Mucosa of descending colon (tissue), 3 donors: ENCODE measurements around the gene RTN1. TPM values are rescaled to one million over a fixed set of nuclear protein-coding genes. Genes with fewer than 3 reads are reported as not detected.

ENCODE experiments used
- ATAC-seq: fragments of 200-7000 bp; cut with Tn5 transposase; one replicate; pipeline ENCODE4 v1.9.1; 2020; ENCODE audit warnings: mild to moderate bottlenecking, moderate library complexity
- DNase-seq, 3 donors: peaks; one replicate each; pipeline ENCODE4 v3.0.0-alpha.2; 2020
- H3K36me3 ChIP-seq: fragments of 200-600 bp; one replicate; pipeline ENCODE4 v1.8.0; 2021; ENCODE audit warnings: low read depth, mild to moderate bottlenecking
- H3K4me1 ChIP-seq: fragments of 200-600 bp; one replicate; pipeline ENCODE4 v1.8.0; 2021; ENCODE audit warnings: low read depth, mild to moderate bottlenecking
- H3K4me3 ChIP-seq: fragments of 200-600 bp; one replicate; pipeline ENCODE4 v1.8.0; 2021; ENCODE audit warnings: mild to moderate bottlenecking
- H3K9me3 ChIP-seq: fragments of 200-600 bp; one replicate; pipeline ENCODE4 v1.8.0; 2021; ENCODE audit warnings: mild to moderate bottlenecking
- intact Hi-C, 2 donors: fragments of 100-400 bp; cut with DNase I in 1 of 2; cut with micrococcal nuclease in 1 of 2; formaldehyde crosslinking; loops; one replicate each; pipeline versions ENCODE4 v1.11.0 to v1.11.1; 2022; cut with DNase I, micrococcal nuclease
- total RNA-seq, 3 donors: library from RNA; stranded (reverse); fragmentation: NEBNext Ultra II Directional in 2 of 3; extraction: Animal tissue kit (Norgen Biotek cat#: 25700) in 2 of 3; gene quantifications; one replicate each; pipeline versions ENCODE4 v1.2.1 to v1.2.4, GENCODE V29; 2021 to 2023
- TF ChIP-seq, protein P1 (sequence below): fragments of 200-600 bp; IDR thresholded peaks from one replicate; pipeline ENCODE4 v1.8.0; 2022; ENCODE audit warnings: antibody characterized with exemption, mild to moderate bottlenecking
- donor health status: DM: no; HTN: no; CAD: no; lungs with moderate emphysema.
- donor health status: DM: no; HTN: no; CAD: no.
- donor health status: DM: no; HTN: yes; CAD: no.

Gene RTN1
- total RNA-seq, 3 donors from 2014 or later: 1.2 to 15.9 (median 3.8) TPM

DNA sequence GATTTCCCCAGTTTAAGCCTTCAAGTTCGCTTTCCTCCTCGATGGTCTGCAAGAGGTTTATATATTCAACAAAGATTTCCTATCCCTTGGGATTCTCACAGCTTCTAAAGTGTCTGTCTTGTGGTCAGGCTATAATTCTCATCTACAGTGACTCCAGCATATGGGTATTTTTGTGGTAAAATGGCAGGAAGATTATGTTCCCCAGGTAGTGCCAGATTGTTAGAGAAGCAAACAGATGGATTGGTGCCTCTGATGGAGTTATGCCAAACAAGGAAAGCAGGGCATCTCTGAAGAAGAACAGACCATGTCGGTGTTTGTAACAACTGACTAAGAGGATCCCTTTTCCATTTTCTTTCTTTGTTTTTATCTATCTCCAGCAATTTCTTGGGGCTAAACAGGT is 288.4 kb downstream of the RTN1 start:
- Histone ChIP-seq H3K4me3 (no peak overlapping the region), H3K36me3 (no peaks in the 10 kb centered on the region), H3K4me1 (no peaks in the 10 kb centered on the region), H3K9me3 (no peaks in the 10 kb centered on the region)
- intact Hi-C loops: no loop called here
- no peak for DNase-seq
- ATAC-seq: no peak
- TF ChIP-seq, protein P1, sequence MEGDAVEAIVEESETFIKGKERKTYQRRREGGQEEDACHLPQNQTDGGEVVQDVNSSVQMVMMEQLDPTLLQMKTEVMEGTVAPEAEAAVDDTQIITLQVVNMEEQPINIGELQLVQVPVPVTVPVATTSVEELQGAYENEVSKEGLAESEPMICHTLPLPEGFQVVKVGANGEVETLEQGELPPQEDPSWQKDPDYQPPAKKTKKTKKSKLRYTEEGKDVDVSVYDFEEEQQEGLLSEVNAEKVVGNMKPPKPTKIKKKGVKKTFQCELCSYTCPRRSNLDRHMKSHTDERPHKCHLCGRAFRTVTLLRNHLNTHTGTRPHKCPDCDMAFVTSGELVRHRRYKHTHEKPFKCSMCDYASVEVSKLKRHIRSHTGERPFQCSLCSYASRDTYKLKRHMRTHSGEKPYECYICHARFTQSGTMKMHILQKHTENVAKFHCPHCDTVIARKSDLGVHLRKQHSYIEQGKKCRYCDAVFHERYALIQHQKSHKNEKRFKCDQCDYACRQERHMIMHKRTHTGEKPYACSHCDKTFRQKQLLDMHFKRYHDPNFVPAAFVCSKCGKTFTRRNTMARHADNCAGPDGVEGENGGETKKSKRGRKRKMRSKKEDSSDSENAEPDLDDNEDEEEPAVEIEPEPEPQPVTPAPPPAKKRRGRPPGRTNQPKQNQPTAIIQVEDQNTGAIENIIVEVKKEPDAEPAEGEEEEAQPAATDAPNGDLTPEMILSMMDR: no peak

DNA sequence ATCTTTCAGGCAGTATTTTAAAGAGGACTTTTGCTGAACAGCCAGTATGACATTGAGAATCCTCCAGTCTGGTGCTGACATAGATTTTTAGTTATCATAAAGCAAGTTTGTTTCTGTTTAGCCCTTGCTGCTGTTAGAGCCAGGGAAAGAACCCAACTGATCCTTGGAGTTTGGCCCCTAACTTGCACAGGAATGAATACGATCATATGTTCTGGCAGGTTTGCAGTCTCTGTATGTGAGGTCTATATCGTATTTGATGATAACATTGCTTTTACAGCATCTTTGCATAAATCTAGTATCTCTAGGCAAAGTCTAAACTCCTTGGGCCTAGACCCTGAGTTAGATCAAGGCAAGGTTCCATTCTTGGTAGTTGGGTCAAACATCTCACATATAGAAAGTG is 289.7 kb downstream of the RTN1 start:
- Histone ChIP-seq H3K36me3 (no peaks in the 10 kb centered on the region), H3K9me3 (no peaks in the 10 kb centered on the region), H3K4me3 (no peak overlapping the region), H3K4me1 (no peaks in the 10 kb centered on the region)
- DNase-seq (no peak), ATAC-seq (no peak)
- intact Hi-C loops: no loop called here
- TF ChIP-seq, protein P1: no peak

DNA sequence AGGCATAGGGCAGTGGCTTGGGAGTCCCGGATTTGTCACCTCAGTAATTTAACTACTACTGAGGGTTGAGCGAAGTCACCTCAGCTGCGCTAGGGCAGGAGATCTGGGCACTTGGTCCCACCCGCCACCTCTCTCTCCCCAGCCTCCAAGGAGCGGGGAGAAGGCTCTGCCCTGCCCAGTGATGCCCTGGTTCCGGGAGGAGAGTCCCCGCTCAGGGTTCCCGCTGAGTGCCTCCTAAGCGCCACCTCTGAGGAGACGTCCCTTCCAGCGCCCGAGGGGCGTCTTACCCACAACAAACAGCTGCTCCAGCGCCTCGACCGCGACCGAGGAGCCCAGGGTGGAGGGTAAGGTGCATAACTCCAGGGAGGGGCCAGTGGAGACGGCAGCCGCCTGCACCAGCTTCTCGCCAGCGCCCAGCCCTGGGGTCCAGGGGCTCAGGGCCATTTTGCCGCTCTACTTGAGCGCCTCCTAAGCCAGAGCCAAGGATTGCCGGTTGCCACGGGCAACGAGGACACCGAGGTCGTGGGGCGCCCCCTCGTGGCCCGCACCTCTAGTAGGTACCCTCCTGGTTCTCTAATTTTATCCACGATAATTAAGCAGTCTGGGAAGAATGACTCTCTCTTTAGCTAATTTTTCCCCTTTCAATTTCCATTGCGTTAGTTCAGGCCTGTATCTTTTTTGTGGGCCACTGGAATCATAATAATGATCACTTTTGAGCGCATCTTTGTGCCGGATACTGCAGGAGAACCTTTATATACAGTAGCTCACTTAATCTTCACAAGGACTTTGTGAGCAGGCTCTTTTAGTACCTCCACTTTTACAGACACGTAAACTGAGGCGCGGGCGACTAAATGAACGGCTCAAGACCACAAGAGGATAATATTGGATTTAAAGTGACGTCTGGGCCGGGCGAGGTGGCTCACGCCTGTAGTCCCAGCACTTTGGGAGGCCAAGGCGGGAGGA is 294.0 kb downstream of the RTN1 start, which contains the start of gene CCDC175:
TSS of gene CCDC175 (minus strand) at position 481 of the 963 bp plus-strand sequence. CDS start at position 444, 37 bp downstream.
- no peaks in the 10 kb centered on the region for H3K36me3 ChIP-seq
- TF ChIP-seq, protein P1: peak; percentile 72
- no peaks in the 10 kb centered on the region for H3K4me1 ChIP-seq
- no peaks in the 10 kb centered on the region for H3K9me3 ChIP-seq
- DNase-seq: peak; percentile 88 to 95 (median 92)
- peak within 1 kb of the TSS; percentile 12 for H3K4me3 ChIP-seq
- peak; percentile 100 for ATAC-seq
- intact Hi-C loops: loop anchor here in 1 of 2 donors (2.0 kb wide), 1 partner anchor 70 kb away; no protein-coding TSS in a partner anchor

DNA sequence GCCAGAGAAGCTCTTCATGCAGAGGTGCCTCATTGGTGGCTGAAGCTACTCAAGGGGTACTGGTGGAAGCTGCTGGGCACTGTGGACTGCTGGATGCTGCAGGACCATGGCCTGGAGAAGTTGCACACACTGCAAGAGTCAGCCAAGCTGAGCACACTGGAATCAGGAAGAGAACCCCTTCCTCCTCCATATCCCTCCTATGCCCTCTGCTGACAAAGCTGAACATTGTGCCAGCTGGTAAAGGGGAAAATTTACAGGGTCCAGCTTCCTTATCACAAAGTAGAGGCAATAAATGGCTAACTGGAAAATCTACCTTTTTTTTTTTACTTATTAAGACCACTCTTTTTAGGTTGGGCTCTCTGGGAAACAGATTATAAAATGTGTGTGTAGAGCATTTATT is 300.5 kb downstream of the RTN1 start:
- peak in 1 of 3 donors; percentile 25 for DNase-seq
- intact Hi-C loops: no loop called here
- Histone ChIP-seq H3K4me3 (no peak overlapping the region), H3K4me1 (peaks cover 4% of the 10 kb centered on the region), H3K9me3 (no peaks in the 10 kb centered on the region), H3K36me3 (no peaks in the 10 kb centered on the region)
- peak; percentile 70 for ATAC-seq
- TF ChIP-seq, protein P1: no peak

DNA sequence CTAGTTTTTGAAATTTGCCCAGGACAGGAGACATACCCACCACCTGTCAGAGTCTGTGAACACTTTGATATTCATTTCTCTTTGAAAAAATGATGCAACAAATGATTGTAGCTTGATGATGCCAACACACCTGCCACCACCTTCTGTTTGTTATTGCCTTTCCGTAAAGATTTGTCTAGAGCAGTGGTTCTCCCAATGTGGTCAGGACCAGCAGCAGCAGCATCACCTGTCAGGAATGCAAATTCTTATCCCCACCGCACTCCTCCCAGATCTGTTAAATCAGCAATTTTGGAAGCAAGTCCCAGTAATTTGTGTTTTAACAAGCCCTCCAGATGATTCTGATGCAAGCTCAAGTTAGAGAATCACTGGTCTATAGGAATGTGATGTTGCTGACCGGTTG is 303.9 kb downstream of the RTN1 start:
- intact Hi-C loops: no loop called here
- ATAC-seq (peak; percentile 22), DNase-seq (no peak)
- H3K4me3 ChIP-seq: no peak overlapping the region
- peaks cover 18% of the 10 kb centered on the region for H3K4me1 ChIP-seq
- H3K36me3 ChIP-seq: no peaks in the 10 kb centered on the region
- TF ChIP-seq, protein P1: no peak
- no peaks in the 10 kb centered on the region for H3K9me3 ChIP-seq
